Activated T-cell treated with anti-CD3 and anti-CD28 coated beads for 1 hour (primary cell): ENCODE results near the gene ADCY10.
"Not testable (repeated sequence)": the region's sequence is repeated elsewhere in the genome, so short reads cannot be mapped to it uniquely, and the experiment has no call there.

Source experiments
- DNase-seq: peaks from one replicate; pipeline ENCODE4 v3.0.0-alpha.2; 2020; ENCODE audit warnings: low read depth

The ADCY10 gene

DNA sequence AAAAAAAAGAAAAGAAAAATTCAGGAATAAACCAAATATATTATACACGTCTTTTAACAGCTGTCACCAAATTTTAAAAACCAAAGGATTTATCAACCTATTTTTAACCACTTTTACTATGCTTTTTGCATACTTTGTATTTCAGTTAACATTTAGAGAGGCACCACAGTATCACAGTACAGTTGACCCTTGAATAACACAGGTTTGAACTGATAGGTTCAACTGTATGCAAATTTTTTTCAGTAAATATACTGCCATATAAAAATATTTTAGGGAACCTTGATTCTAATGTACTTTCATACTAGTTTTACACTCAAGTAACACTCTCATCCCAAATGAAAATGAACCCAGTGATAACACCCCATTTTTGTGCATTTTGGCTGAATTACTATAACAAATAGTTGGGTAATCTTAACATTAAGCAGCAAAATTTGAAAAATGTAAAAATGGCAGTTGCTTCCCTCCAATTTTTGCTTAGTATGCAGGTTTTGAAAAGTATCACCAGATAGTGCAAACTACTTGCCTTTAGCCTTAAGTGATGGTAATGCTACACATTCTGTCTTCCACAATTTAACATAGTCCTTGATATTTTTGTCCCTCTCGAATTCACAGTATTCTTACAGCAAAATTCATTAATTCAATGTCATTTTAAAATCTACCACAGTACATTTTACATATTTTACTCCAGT, 10.8 kb upstream of the ADCY10 start:
- no peak for DNase-seq

DNA sequence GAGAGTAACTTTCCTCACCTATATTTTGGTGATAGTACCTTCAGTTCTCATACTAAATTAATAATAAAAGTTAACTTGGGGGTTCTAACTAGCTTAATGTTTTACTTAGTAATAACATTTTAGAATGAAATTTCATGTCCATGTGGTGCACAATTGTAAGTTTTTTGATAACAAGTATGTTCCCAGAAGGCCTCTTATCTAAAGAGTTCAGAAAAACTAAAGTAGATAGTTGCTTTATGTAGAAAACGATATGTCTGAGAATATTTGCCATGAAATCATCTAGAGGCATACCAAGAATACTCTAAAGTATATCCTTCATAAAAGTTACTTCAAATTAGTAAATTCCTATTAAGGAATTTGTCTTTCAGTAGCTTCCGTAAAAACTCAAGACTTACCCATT, 10.2 kb upstream of the ADCY10 start:
- DNase-seq, result no peak

DNA sequence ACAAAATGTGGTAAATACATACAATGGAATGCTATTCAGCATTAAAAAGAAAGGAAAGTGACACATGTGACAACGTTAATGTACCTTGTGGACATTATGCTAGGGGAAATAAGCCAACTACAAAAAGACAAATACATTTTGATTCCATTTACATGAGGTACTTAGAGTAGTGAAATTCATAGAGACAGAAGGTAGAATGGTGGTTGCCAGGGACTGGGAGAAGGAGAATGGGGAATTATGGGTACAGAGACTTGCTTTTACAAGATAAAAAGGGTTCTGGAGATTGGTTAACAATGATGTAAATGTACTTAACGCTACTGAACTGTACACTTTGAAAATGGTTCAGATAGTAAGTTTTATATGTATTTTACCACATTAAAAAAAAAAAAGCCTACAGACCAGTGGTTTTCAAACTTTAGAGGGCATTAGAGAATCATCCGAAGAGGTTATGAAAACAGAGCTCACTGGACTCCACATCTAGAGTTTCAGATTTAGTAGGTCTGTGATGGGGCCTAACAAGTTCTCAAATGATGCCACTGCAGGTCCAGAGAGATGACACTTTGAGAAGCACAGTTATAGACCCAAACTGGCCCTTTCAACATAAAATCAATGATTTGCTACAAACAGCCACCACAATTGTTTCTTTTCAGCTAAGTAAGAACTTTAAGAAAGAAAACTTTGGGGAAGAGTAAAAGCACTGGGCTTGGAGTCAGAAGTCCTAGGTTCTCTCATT, 9.6 kb upstream of the ADCY10 start:
- DNase-seq, result no peak

DNA sequence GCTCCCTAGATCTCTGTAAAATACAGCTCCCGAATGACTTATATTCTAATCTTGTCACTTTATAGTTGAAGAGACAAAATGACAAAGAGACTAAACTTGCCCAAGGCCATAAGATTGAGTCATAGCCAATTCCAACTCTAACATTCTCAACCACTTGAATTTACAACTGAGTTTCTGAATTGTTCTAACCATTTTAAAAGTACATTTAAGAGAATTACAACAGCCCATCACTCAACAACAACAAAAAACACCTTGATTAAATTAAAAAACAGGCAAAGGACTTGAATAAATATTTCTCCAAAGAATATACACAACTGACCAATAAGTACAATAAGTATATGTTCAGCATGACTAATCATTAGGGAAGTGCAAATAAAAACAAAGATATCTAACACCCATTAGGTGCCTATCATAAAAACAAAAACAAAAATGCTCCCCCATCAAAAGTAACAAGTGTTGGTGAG, 8.7 kb upstream of the ADCY10 start:
- DNase-seq, result no peak

DNA sequence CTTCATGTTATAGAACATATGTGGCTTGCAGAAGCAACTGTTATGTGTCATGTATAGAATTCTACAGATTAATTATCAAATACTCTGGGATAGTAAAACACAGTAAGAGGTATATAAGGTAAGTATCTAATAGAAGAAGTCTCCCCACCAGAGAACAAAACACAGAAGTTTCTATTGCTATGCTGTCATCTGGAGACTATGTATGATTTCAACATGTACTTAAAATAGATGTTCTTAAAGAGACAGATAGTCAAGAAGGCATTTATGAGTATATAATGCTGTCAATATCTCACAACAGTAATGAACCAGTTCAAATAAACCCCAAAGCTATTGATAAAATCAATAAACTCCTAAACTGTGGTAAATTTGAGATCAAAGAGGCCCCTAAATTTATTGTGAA, 8.1 kb upstream of the ADCY10 start:
- no peak for DNase-seq

DNA sequence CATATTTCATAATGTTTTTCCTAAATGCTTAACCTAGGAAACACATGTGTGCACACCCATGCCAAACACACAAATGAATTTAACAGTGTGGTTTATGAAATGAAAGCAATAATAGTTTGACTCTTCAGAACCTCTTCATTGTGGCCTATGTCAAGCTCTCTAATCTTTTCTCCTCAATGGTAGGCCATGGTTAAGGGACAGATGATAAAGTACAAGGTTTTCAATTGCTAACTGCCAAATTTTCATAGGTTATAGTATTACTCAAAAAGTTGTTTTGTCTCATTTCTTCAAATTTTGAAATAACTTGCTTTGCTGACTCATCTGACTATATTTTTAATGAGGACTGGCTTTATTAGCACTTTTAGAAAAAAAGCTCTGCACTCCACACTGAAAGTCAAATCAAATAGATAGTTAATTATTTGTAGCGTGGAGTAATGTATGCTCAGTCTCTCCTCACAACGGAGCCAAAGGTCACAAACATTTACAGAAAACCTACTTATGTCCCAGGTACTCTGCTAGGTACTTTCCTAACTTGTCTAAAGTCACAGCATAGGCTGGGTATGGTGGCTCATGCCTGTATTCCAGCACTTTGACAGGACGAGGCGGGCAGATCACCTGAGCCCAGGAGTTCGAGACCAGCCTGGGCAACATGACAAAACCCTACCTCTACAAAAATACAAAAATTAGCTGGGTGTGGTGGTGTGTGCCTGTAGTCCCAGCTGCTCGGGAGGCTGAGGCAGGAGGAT, 3.0 kb upstream of the ADCY10 start:
- no peak for DNase-seq

DNA sequence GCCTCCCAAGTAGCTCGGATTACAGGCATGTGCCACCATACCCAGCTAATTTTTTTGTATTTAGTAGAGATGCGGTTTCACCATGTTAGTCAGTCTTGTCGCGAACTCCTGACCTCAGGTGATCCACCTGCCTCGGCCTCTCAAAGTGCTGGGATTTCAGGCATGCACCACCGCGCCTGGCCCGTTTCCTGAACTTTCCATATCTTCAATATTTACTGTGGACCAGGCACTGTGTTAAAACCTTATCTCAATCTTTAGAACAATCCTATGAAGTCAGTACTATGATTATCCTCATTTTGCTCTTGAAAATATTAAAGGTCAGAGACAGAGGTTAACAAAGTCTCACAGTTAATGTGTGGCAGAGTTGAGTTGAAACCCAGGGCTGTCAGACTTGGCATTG, 1.6 kb upstream of the ADCY10 start:
- DNase-seq, result no peak

DNA sequence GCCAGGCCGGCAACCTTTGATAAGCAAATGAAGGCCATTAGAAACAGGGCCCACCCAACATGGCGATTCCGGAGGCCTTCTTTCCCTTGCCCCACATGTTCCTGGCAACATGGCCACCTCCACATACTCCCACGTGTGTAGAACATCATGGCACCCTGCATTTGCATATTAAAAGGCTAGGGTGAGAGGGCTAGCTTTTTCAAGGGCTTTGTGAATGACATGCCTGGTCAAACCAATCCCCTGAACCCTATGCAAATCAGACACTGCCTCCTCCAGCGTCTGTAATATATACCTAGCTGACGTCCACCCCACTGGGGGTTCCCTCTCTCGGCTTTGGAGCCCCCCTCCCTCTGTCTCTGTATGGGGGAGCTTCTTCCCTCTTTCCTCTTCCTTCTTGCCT, 1.6 kb downstream of the ADCY10 start:
- DNase-seq, result no peak

DNA sequence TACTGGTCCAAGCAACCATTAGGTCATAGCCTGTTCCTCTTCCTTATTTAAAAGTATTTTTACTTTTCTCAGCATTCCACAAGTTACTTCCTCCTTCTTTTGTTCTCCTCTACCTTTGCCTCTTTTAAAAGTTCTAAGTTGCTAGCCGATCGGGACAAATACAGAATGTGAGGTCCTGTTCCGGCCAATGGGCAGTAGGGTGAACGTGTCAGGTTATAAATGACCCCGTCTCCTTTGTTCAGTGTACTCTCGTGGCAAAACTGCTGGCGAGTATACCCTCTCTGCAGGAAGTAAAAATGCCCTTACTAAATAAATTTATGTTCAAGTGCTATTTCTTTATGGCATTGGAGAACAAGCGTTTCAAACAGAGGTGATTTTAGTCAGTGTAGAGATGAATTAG, 2.5 kb downstream of the ADCY10 start:
- no peak for DNase-seq

DNA sequence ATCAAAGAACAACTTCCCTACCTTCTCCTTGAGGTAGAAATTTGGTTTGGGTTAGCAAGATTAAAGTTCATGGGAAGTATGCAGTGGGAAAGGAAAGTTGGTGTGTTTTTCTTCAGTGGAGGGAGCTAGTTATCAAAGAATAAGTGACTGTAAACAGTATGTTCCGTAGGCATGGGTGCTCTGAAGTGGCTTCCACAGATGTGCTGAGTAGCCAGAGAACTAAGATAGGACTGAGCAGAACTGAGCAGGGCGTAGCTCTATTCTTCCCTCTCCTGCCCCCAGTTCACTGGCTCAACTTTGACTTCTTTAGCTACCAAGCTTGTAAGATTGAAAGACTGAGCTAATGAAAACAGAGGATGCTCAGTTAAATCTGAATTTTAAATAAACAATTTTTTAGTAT, 3.4 kb downstream of the ADCY10 start:
- no peak for DNase-seq

DNA sequence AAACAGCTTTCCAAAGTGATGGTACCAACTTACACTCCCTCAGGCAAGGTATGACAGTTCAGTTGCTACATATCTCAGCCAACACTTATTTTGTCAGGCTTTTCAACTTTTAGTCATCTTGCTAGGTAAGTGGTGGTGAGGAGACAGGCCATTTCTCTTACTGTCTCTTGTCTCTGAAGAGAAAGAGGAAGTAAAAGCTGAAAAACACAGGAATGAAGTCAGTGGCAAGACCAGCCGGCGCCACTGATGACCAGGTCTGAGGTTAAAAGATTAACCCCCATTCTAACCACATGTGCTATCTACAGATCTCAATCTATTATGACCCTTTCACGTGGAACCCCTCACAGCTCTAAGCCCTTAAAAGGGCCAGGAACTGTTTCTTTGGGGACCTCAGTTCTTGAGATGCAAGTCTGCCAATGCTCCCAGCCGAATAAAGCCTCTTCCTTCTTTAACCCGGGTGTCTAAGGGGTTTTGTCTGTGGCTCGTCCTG, 4.2 kb downstream of the ADCY10 start:
- no peak for DNase-seq

DNA sequence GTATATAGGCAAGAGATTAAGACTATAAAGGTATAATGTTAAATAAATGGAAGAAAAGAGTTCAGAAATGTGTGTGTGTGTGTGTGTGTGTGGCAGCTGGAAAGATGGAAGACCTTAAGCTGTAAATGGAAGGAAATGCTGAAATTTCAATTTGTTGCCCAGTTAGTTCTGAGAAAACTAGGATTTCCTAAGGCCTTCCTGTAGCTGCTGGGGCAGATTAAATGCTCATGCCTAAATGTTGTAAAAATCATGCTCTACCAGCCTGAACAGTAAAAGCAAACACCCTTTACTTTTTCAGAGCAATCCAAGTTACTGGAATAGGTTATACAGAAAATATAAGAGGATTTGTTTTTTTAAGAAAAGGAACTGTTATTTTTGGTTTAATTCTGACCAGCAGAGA, 8.3 kb downstream of the ADCY10 start:
- DNase-seq, result no peak

DNA sequence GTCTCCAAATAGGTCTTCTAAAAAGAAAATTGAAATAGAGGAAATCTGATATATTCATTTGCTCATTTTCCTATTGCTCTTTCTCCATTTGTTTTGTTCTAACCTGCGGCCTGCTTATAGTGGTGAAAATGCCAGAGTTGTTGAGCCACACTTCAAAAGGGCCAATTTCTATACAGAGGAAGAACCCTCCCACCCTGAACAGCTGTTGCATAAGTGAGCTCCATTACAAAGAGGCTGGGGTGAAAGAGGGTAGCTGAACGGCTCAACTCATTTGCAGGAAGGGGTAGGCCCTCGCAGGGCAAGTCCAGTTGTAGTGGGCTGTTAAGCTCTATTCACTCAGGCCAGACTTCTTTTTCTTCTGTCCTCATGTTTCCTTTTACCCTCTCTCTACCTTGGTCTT, 8.8 kb downstream of the ADCY10 start:
- no peak for DNase-seq

DNA sequence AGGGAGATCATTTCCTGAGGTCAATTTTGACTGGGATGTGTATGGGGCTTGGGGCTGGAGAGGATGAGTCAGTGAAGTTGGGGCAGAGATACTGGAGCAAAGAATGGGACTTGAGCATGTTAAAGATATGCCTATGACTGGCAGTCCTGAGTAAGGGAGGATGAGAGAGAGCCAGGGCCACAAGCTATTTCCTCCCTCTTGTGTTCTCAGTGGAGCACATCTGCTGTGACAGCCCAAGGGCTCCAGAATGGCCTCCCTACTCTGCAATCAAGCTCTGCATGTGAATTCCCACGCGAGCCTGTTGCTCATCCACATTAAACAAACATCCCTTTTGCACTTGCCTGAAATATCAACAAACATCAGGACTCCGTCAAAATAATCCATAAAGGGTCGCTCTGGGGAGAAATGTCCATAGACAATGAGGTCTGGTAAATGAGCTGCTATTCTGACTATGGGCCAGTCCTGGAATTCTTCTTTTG, 9.2 kb downstream of the ADCY10 start:
- DNase-seq, result no peak

DNA sequence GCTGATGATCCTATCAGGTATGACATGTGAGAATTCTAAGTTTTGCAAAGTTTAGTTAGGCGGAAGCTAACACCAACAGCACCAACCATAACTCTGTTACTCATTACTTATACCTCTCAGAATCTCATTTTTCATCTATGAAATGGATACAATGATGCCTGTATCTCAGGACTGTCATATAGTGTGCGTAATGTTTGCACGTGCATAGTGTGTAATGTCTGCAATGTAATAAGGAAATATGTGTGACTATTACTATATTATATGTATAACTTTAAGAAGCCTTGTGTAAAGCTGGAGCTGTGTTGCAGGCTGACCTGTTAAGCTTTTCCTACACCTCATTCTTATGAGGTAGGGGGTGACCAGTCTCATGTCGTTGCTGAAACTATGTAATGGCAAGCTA, 13.0 kb downstream of the ADCY10 start:
- DNase-seq, result no peak

DNA sequence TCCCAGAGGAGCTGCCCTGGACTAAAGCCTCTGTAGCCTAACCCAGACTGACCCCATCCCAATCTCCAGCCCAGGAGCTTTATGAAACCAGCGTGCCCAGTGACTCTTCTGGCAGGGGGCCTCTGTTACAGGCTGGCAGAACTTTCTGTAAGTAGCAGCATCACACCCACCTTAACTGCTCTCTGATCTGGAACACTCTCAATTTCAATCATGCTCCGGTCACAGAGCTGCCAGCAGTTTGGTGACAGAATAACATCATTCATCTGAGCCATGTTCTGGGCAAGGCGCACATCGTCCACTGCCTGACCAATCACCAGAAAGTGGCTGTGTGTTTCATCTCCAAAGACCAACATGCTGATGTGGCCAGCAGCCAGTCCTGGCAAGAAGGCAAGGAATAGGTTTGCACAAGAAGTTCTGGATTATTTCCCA, 14.7 kb downstream of the ADCY10 start:
- DNase-seq, result no peak

DNA sequence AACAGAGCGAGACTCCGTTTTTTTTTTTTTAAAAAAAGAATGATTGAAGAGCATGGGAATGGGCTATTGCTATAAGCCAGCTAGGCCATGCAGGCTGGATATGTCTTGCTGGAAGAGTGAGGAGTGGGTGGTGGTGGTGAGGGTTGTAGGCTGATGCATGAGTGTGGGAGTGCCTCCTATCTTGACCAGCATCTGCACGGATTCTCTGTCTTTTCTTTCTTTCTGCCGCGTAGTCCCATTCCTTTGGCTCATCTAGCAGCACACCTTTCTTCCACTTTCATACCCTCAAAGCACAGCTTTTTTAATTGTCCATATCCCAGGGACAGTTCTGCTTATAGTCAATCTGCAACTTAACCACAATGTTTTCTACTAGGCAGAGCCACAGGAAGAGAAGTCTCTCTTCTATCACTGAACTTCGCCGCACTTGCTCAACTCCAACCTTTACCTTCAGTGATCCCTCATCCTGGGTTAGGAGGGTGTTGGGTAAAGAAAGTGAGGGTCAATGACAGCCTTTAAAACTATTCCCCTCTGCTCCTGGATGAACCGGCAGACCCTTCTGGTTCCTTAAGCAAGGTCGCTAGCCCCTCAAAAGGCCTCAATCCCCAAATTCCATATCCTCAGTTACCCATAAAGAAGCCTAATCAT, 15.2 kb downstream of the ADCY10 start:
- no peak for DNase-seq

DNA sequence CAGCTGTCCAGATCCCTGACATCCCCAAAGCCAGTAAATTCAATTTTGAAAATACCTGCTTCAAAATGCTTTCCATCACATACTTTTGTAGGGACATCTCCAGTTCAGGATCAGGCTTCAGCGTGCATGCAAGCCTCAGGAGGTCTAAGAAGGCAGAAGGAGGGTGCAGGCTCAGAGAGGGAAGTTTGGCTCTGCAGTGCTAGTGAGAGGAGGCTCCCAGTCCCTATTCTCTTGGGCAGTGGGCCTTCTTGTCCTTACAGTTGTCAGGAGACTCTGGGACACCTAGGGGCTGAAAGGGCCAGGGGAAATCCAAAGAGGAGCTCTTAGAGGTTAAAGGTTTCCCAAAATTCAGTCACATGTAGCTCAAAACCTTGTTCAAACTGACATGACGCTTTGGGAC, 20.1 kb downstream of the ADCY10 start:
- no peak for DNase-seq

DNA sequence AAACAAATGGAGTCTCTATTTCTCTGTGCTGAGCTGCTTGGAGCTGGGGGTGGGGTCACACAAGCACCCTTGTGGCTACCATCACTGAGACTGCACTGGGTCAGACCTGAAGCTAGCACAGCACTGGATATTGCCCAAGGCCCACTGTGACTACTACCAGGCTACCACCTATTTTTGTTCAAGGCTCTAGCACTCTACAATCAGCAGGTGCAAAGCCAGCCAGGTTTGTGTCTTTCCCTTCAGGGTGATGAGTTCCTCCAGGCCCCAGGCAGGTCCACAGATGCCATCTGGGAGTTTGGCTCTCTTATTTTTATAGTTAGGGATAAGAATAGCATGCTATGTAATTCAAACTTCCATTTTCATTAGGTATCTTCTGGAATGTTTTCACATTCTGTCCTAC, 23.5 kb downstream of the ADCY10 start:
- DNase-seq, result no peak

DNA sequence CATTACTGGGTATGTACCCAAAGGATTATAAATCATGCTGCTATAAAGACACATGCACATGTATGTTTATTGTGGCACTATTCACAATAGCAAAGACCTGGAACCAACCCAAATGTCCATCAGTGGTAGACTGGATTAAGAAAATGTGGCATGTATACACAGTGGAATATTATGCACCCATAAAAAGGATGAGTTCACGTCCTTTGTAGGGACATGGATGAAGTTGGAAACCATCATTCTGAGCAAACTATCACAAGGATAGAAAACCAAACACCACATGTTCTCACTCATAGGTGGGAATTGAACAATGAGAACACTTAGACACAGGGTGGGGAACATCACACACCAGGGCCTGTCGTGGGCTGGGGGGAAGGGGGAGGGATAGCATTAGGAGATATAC, 26.7 kb downstream of the ADCY10 start:
- DNase-seq, result not testable (repeated sequence)

DNA sequence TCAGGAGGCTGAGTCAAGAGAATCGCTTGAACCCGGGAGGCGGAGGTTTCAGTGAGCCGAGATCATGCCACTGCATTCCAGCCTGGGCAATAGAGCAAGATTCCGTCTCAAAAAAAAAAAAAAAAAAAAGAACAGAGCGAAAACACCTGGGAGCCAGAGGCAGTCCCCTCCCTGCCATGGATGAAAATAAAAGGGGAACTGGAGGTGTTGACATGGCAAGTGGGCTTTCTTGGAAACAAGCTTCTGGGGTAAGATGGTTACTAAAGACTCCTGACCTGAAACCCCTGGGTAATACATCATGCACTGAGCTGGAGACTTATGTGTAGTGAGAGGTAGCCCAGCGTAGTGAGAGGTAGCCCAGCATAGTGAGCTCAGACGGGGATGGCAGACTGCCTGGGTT, 31.6 kb downstream of the ADCY10 start:
- no peak for DNase-seq

DNA sequence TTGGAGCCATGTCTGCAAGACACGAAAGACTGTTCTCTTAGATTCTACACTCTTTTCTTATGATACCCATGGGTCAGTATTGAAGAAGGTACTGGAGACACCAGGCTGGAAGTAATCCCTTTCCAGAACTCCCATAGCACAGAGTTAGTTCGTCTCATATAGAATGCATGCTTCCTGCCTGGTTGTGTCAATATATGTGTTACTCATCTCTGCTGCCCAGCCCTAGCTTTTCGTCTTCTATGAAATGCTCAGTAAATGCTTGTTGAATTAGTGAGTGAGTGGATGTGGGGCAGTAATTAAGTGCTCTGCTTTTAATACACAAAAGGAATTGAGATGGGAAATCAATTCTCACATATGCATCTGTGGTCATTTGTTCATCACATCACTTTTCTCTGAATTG, 32.1 kb downstream of the ADCY10 start:
- no peak for DNase-seq
